Thyroid gland (tissue), 4 donors: ENCODE measurements around the gene SH3YL1.

Source experiments
- CTCF ChIP-seq, 6 experiments: fragments of 200-600 bp in 3 of 6; fragments of 450-650 bp in 3 of 6; sonication (generic) in 3 of 6; IDR thresholded peaks; one replicate each; pipeline ENCODE4 v1.5.1; 2016 to 2019; ENCODE audit warnings: antibody characterized with exemption in 6 of 6, mild to moderate bottlenecking in 2 of 6, inconsistent platforms in 1 of 6, moderate library complexity in 1 of 6
- POLR2A ChIP-seq, 2 donors: fragments of 450-650 bp; IDR thresholded peaks; one replicate each; pipeline ENCODE4 v1.6.1; 2017; ENCODE audit warnings: antibody characterized with exemption in 2 of 2, mild to moderate bottlenecking in 2 of 2, moderate library complexity in 1 of 2

- TF ChIP-seq CTCF (IDR thresholded peaks at IDR 0.05) (no peak), POLR2A (IDR thresholded peaks at IDR 0.05) (no peak)
These were observed 25.4 kb downstream of the SH3YL1 start for GRCh38 chr2:238431-238830.
